Measurements from ENCODE around the gene TMEM203.

GRCh38 chr9:137241490-137242268 lies 36.2 kb upstream of the TMEM203 start:
- TF ChIP-seq CTCF (IDR thresholded peaks at IDR 0.05) (no peak), POLR2AphosphoS5 (IDR thresholded peaks at IDR 0.05) (no peak), EP300 (IDR thresholded peaks at IDR 0.05) (no peak), POLR2A (IDR thresholded peaks at IDR 0.05; ENCODE audit: low read depth) (no peak)

All from esophagus muscularis mucosa (tissue), 4 donors.